Neural cell (in vitro differentiated cells): ENCODE data around the gene TNFAIP8L1. TPM values are rescaled to one million over a fixed set of nuclear protein-coding genes. Genes with fewer than 3 reads are reported as not detected.

ENCODE experiments used
- H2AFZ ChIP-seq: fragments of 200-600, 300-800 bp; sonication (generic), shearing (Covaris generic); 2 replicates; pipeline ENCODE4 v1.6.0; 2014; ENCODE audit warnings: low read depth, mild to moderate bottlenecking, antibody characterized with exemption, low read length, moderate library complexity
- H3F3A ChIP-seq: fragments of 200-600 bp; shearing (Covaris generic); 2 replicates; pipeline ENCODE4 v1.6.1; 2016; ENCODE audit warnings: mild to moderate bottlenecking, moderate library complexity, mixed read lengths, antibody characterized with exemption, low read length; ENCODE audit not compliant: insufficient read depth, poor library complexity, severe bottlenecking
- H3K27ac ChIP-seq: fragments of 200-600, 300-800 bp; sonication (generic), shearing (Covaris generic); 2 replicates; pipeline ENCODE4 v1.5.1; 2014; ENCODE audit warnings: mild to moderate bottlenecking, low read length, moderate library complexity
- H3K27me3 ChIP-seq: fragments of 300-800, 200-600 bp; sonication (generic), shearing (Covaris generic); 2 replicates; pipeline ENCODE4 v1.6.0; 2014; ENCODE audit warnings: mild to moderate bottlenecking, low read depth, low read length, moderate library complexity; ENCODE audit not compliant: insufficient read depth
- H3K36me3 ChIP-seq: fragments of 300-800, 200-600 bp; sonication (generic), shearing (Covaris generic); 2 replicates; pipeline ENCODE4 v1.5.1; 2014; ENCODE audit warnings: mild to moderate bottlenecking, antibody characterized with exemption, low read length, moderate library complexity; ENCODE audit not compliant: insufficient read depth
- H3K4me2 ChIP-seq: fragments of 300-800, 200-600 bp; sonication (generic), shearing (Covaris generic); 2 replicates; pipeline ENCODE4 v1.6.0; 2014; ENCODE audit warnings: mild to moderate bottlenecking, low read length
- H3K4me3 ChIP-seq: fragments of 300-800, 200-600 bp; sonication (generic), shearing (Covaris generic); 2 replicates; pipeline ENCODE4 v1.5.1; 2014; ENCODE audit warnings: mild to moderate bottlenecking, low read length, moderate library complexity
- H3K79me2 ChIP-seq: fragments of 200-600 bp; shearing (Covaris generic); replicated peaks from 2 replicates; pipeline ENCODE4 v1.6.0; 2014; ENCODE audit warnings: mild to moderate bottlenecking, low read length, moderate library complexity; ENCODE audit not compliant: insufficient read depth
- H3K9ac ChIP-seq: fragments of 300-800, 200-600 bp; sonication (generic), shearing (Covaris generic); 2 replicates; pipeline ENCODE4 v1.6.1; 2016; ENCODE audit warnings: mild to moderate bottlenecking, low read length, mixed read lengths
- H3K9me2 ChIP-seq: fragments of 200-600 bp; shearing (Covaris generic); 2 replicates; pipeline ENCODE4 v1.6.1; 2016; ENCODE audit warnings: mild to moderate bottlenecking, low read length, mixed read lengths; ENCODE audit not compliant: insufficient read depth
- H3K9me3 ChIP-seq: fragments of 200-600, 300-800 bp; sonication (generic), shearing (Covaris generic); 2 replicates; pipeline ENCODE4 v1.6.1; 2016; ENCODE audit warnings: mild to moderate bottlenecking, mixed run types, low read length, moderate library complexity, mixed read lengths
- H4K20me1 ChIP-seq: fragments of 200-600 bp; shearing (Covaris generic); 2 replicates; pipeline ENCODE4 v1.6.1; 2016; ENCODE audit warnings: mild to moderate bottlenecking, mixed run types; ENCODE audit not compliant: insufficient read depth
- CTCF ChIP-seq: fragments of 450-650 bp; IDR thresholded peaks from 2 replicates; pipeline ENCODE4 v1.5.1; 2014; ENCODE audit warnings: antibody characterized with exemption, mild to moderate bottlenecking, moderate library complexity; ENCODE audit not compliant: poor library complexity, severe bottlenecking
- EP300 ChIP-seq: fragments of 450-650 bp; conservative IDR thresholded peaks from 2 replicates; pipeline ENCODE4 v1.6.1; 2014; ENCODE audit warnings: antibody characterized with exemption, mild to moderate bottlenecking, moderate library complexity; ENCODE audit not compliant: poor library complexity, severe bottlenecking
- EZH2 ChIP-seq: fragments of 200-600, 300-800 bp; shearing (Covaris generic), sonication (generic); IDR thresholded peaks from 2 replicates; pipeline ENCODE4 v1.6.1; 2014; ENCODE audit warnings: antibody characterized with exemption, low read length, borderline replicate concordance, mild to moderate bottlenecking; ENCODE audit not compliant: insufficient read depth, poor library complexity, severe bottlenecking
- MXI1 ChIP-seq: fragments of 450-650 bp; conservative IDR thresholded peaks from 2 replicates; pipeline ENCODE4 v1.6.1; 2014; ENCODE audit warnings: antibody characterized with exemption, mild to moderate bottlenecking; ENCODE audit not compliant: poor library complexity, severe bottlenecking
- POLR2AphosphoS5 ChIP-seq: IDR thresholded peaks from 2 replicates; pipeline ENCODE4 v1.6.1; 2012
- RAD21 ChIP-seq: fragments of 450-650 bp; conservative IDR thresholded peaks from 2 replicates; pipeline ENCODE4 v1.6.1; 2014; ENCODE audit warnings: antibody characterized with exemption, mild to moderate bottlenecking, moderate library complexity
- REST ChIP-seq: IDR thresholded peaks from 2 replicates; pipeline ENCODE4 v1.6.1; 2012; ENCODE audit warnings: borderline replicate concordance
- SMC3 ChIP-seq: fragments of 450-650 bp; conservative IDR thresholded peaks from 2 replicates; pipeline ENCODE4 v1.6.1; 2014; ENCODE audit warnings: antibody characterized with exemption, mild to moderate bottlenecking, moderate library complexity; ENCODE audit not compliant: poor library complexity
- TAF1 ChIP-seq: IDR thresholded peaks from 2 replicates; pipeline ENCODE4 v1.6.1; 2012; ENCODE audit warnings: low read depth
- polyA plus RNA-seq: library from polyadenylated mRNA; depleted of rRNA; stranded (reverse); fragments of >200 nt; gene quantifications from 2 replicates; pipeline ENCODE4 v1.2.3, GENCODE V29; 2014

Gene TNFAIP8L1
- polyA plus RNA-seq, 1 donor from 2014 or later: 0.99 TPM

GRCh38 chr19:4598712-4599111 is 40.6 kb upstream of the TNFAIP8L1 start:
- H3K4me3 ChIP-seq: no peak overlapping the region
- H4K20me1 ChIP-seq: no peaks in the 10 kb centered on the region
- no peaks in the 10 kb centered on the region for H3K9me3 ChIP-seq
- H3F3A ChIP-seq: no peaks in the 10 kb centered on the region
- H3K79me2 ChIP-seq: no peaks in the 10 kb centered on the region
- H3K9me2 ChIP-seq: no peaks in the 10 kb centered on the region
- TF ChIP-seq CTCF (no peak), MXI1 (no peak), TAF1 (no peak), EZH2 (no peak), EP300 (no peak), RAD21 (no peak), POLR2AphosphoS5 (no peak), REST (no peak), SMC3 (no peak)
- H3K36me3 ChIP-seq: no peaks in the 10 kb centered on the region
- no peaks in the 10 kb centered on the region for H3K27me3 ChIP-seq
- no peak overlapping the region for H3K9ac ChIP-seq
- H3K4me2 ChIP-seq: no peak overlapping the region
- H3K27ac ChIP-seq: no peak overlapping the region
- H2AFZ ChIP-seq: no peak overlapping the region

GRCh38 chr19:4600082-4600481 is 39.2 kb upstream of the TNFAIP8L1 start:
- H3K79me2 ChIP-seq: no peaks in the 10 kb centered on the region
- no peaks in the 10 kb centered on the region for H3K27me3 ChIP-seq
- no peak for TF ChIP-seq REST
- TF ChIP-seq MXI1: no peak
- TF ChIP-seq SMC3: no peak
- no peak for TF ChIP-seq RAD21
- TF ChIP-seq POLR2AphosphoS5: no peak
- no peak for TF ChIP-seq EZH2
- TF ChIP-seq CTCF: no peak
- TF ChIP-seq TAF1: no peak
- no peak for TF ChIP-seq EP300
- H3K9me2 ChIP-seq: no peaks in the 10 kb centered on the region
- no peaks in the 10 kb centered on the region for H4K20me1 ChIP-seq
- H3K4me2 ChIP-seq: no peak overlapping the region
- H3K9ac ChIP-seq: no peak overlapping the region
- no peak overlapping the region for H3K27ac ChIP-seq
- H3F3A ChIP-seq: no peaks in the 10 kb centered on the region
- H2AFZ ChIP-seq: no peak overlapping the region
- H3K9me3 ChIP-seq: no peaks in the 10 kb centered on the region
- H3K36me3 ChIP-seq: no peaks in the 10 kb centered on the region
- H3K4me3 ChIP-seq: no peak overlapping the region
